Kasumi-1 (cell line): ENCODE data around the gene DAB2IP.

Experiments used
- DNase-seq, 2 experiments: peaks; one replicate each; lab custom pipeline; 2025; lab: John Stamatoyannopoulos, UW

The DAB2IP gene

GRCh38 chr9:121763561-121764370, 112.3 kb downstream of the DAB2IP start:
- no peak for DNase-seq

DNA sequence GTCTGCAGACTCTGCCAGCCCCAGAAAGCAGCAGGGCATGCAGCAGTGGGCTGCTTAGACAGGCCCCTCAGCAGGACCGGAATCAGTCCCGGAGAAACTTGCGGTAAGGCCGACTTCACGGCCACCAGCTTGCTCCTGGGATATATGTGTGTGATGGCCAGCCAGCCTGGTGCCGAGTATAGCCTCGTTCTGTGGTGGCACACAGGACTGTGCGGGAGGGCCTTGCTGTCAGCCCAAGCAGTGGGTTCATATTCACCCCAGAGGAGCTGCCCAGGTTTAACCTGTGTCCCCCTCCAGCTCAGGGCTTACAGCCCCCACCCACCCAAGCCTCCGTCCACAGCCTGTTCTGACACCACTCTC, 112.9 kb downstream of the DAB2IP start:
- no peak for DNase-seq

- no peak for DNase-seq
These were observed 113.9 kb downstream of the DAB2IP start for GRCh38 chr9:121765021-121765950.

- DNase-seq: no peak
These were observed 114.7 kb downstream of the DAB2IP start for GRCh38 chr9:121766081-121766683.

- DNase-seq: no peak
These were observed 115.8 kb downstream of the DAB2IP start for GRCh38 chr9:121767171-121767769.

DNA sequence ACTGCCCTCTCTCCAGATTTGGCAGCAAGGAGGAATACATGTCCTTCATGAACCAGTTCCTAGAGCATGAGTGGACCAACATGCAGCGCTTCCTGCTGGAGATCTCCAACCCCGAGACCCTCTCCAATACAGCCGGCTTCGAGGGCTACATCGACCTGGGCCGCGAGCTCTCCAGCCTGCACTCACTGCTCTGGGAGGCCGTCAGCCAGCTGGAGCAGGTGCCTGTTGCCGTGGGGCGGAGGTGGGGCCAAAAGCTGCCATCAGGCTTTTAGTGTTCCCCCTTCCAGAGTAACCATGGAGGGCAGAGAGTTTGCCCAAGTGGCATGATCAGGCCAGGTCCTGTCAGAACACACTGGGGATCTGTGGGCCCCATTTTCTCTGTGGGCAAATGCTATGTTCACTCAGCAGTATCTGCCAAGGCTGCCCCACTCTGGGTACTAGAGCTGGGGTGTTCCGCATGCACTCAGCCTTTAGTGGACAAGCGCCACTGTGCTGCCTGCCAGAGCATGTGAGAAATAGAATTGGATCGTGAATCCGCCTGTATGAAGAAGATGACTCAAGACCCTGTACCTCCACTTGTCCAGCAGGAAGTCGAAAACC, 117.1 kb downstream of the DAB2IP start:
- no peak for DNase-seq

GRCh38 chr9:121769939-121770338, 118.5 kb downstream of the DAB2IP start:
- no peak for DNase-seq

- DNase-seq: no peak
These were observed 119.2 kb downstream of the DAB2IP start for GRCh38 chr9:121770415-121771273.

DNA sequence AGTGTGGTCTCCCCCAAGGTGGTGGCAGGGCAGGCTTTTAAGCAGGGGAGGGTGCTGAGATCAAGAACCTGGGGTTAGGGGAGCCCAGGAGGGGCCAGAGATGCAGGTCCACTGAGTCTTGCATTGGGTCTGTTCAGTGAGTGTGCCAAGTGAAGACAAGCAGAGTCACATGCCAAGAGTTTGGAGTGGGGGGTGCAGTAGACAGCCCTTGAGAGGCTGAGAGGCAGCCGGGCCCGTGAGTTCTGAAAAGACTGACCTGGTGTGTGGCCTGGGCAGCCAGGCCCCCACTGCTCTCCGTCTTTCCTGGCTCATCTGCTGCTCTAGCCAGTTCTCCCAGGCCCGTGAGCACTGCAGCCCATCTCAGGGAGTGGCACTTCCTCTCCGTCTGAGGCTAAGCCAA, 120.0 kb downstream of the DAB2IP start:
- no peak for DNase-seq

- DNase-seq: no peak
These were observed 120.6 kb downstream of the DAB2IP start for GRCh38 chr9:121771851-121772599.

- DNase-seq: no peak
These were observed 121.3 kb downstream of the DAB2IP start for GRCh38 chr9:121772600-121773285.

GRCh38 chr9:121773286-121773953, 122.0 kb downstream of the DAB2IP start:
- no peak for DNase-seq

DNA sequence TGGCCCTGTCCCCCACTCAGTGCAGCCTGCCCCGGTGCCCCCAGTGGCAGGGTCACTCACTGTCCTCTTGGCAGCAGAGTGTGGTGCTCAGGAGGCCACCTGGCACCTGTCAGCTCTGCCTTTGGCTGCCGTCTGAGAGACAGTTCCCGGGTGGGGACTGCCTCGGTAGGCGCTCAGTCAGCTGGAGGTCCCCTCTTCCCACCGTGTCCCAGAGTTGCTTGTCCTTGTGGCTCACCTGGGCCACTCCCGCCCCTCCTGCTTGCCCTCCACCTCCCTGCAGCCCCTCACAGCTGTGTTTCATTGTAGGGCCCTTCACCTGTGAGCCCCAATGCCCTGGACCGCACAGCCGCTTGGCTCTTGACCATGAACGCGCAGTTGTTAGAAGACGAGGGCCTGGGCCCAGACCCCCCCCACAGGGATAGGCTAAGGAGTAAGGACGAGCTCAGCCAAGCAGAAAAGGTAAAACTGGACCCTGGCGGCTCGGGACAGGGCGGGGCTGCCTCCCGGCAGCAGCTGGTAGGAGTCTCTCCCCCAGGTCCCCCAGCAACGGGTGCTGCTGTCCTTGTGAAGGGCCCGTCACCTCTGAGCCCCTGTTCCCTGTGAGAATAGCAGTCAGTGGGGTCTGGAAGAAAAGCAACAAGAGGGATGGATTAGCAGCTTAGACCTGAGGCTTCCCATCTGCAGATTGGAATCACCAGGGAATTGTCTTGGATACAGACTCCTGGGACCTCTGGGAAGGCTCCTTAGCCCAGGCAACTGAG, 122.7 kb downstream of the DAB2IP start:
- DNase-seq: no peak

DNA sequence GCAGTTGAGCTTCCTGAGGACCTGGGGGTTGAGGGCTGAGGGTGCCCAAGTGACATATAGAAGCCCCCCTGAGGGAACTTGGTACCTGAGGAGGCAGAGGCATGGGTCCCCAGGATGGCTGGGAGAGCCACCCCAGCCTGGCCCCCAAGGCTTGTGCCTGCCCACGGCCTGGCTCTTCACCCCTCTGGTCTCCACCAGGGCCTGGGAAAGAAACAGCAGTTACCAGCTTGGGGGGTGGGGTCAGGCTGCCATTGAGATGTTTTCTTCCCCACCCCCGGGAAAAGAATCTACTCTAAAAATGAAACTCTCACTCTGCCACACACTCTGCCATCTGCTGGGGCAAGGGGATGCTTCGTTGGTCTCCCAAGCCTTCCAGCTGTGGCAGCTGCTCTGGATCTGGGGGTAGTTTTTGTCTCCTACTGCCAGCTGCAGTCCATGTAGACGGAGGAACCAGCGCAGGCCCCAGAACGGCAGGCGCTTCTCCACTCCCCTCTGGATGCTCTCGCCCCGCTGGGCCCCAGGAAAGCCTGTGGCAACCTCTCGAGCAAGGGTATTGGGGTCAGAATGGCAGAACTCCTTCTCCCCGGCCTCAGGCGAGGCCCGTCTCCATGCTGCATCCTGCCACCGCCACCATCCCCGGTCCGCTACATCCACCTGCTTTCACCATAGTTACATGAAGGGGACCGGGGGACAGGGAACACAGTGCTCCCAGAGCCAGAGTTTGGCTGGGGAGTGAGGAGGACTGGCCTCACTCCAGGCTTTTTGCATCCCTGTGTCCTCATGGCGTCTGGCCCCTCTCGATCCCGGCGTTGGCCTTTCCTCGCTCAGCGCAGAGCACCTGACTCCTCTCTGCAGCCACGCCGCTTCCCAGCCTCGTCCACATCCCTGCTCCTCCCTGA, 123.5 kb downstream of the DAB2IP start:
- no peak for DNase-seq

- no peak for DNase-seq
These were observed 124.7 kb downstream of the DAB2IP start for GRCh38 chr9:121776001-121776738.
